HG03025 (cell line): ENCODE results near the gene UMODL1.

Experiments
- ATAC-seq: cut with Tn5 transposase; IDR thresholded peaks from one replicate; pipeline ENCODE4 v1.9.1; 2021; ENCODE audit warnings: mild to moderate bottlenecking, moderate library complexity; ENCODE audit not compliant: unreplicated experiment, low FRiP score

UMODL1 gene

DNA sequence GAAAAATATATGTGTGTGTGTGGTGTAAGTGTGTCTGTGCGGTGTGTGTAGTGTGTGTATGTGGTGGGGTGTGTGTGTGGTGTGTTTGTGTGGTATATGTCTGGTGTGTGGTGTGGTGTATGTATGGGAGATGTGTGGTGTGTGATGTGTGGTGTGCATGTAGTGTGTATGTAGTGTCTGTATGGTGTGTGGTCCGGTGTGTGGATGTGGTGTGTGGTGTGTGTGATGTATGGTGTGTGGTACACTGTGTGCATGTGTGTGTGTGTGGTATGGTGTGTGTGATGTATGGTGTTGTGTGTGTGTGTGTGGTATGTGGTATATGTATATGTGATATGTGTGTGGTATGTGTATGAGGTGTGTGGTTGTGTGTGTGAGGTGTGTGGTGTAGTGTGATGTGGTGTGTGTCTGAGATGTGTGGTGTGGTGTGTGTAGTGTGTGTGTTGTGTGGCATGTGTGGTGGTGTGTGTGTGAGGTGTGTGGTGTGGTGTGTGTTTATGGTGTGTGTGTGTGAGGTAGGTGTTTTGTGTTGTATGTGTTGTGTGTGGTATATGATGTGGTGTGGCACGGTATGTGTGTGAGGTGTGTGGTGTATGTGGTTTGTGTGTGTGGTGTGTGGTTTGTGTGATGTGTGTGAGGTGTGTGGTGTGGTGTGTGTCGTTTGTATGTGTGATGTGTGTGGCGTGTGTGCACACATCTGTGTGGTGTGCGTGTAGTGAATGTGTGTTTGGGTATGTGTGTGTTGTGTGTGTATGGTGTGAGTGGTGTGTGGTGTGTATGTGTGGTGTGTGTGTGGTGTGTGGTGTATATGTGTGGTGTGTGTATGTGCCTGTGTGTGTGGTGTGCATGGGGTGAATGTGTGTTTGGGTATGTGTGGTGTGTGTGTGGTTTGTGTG, 112.5 kb downstream of the UMODL1 start:
- ATAC-seq, result no peak

DNA sequence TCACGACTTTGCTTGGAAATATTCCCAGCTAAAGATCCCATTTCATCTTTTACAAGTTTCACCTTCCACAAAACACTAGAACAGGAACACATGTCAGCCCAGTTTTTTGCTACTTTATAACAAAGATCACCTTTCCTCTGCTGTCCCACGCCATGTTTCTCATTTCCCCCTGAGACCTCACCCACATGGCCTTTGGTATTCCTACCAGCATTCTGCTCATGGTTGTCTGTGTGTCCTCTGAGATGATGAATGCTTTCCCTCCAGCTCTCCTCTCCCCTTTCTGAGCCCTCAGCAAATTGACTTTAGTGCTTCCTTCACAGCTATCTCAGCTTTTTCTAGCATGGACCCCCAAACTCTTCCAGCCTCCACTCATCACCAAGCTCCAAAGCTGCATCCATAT, 115.5 kb downstream of the UMODL1 start:
- ATAC-seq, result no peak

GRCh38 chr21:42187976-42188653, 117.0 kb downstream of the UMODL1 start:
- ATAC-seq, result peak; percentile 94

GRCh38 chr21:42188663-42189062, 117.5 kb downstream of the UMODL1 start:
- no peak for ATAC-seq

DNA sequence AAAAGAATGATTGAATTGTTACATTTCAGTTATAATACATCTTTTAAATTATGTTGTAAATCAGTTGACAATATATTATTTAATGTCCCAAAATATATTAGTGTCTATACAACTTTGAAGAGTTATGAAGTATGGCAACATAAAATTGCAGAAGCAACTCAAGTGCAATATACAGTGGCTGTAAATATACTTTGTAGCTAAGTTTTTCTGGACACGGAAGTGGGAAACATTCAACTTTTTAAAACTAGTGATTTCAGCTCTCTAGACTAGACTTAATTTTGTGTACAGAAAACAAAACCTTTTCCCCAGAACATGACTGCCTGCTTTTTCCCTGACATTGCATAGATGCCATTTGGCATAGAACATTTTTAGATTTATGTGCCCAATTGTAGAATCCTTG, 118.3 kb downstream of the UMODL1 start:
- ATAC-seq, result no peak

DNA sequence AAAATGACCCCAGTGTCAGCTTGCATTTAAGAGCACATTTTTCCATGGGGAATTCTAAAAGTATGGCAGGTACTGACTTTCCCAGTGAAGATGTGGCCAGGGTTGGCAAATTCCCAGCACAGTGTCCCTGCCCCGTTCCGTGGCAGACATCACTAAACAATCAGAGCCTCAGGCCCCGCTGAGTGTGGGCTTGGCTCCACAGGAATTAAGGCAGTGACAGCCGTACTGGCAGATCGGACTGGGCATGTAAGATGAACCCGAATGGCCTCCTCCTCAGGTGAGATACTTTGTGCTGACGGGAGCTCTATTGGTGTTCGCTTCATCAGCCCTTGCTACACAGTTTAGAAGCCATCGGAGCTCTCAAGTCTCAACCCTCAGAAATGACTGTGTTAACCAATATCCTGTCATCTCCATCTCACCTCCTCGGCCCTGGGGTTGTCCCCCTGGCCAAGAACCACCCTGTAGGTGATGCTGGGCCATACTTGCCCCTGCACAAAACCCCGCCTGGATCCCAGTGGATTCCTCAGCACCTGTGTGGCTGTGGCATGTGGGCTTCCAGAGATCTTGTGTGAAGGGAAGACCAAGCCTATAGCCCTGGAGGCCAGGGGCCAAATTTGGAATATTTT, 118.9 kb downstream of the UMODL1 start:
- no peak for ATAC-seq

- ATAC-seq, result no peak
Measured at GRCh38 chr21:42190486-42190863, 119.4 kb downstream of the UMODL1 start.

DNA sequence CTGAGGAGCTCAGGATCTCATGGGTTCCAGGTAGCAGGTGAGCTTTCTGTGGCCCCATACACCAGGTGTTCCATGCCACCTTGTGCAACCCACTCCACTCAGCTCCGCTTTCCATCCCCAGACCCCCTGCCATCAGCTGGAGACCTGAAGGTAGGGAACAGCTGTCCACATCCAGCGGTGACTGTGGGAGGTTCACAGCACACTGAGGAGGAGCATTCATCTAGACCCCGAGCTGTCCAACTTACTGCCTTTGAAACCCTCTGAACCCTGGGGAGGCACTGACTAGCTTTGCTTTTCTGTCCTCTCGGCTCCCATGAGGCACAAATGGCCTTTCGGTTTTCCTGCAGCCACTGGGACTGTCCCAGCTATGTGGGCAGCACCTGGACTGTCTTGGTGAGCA, 119.9 kb downstream of the UMODL1 start:
- no peak for ATAC-seq

DNA sequence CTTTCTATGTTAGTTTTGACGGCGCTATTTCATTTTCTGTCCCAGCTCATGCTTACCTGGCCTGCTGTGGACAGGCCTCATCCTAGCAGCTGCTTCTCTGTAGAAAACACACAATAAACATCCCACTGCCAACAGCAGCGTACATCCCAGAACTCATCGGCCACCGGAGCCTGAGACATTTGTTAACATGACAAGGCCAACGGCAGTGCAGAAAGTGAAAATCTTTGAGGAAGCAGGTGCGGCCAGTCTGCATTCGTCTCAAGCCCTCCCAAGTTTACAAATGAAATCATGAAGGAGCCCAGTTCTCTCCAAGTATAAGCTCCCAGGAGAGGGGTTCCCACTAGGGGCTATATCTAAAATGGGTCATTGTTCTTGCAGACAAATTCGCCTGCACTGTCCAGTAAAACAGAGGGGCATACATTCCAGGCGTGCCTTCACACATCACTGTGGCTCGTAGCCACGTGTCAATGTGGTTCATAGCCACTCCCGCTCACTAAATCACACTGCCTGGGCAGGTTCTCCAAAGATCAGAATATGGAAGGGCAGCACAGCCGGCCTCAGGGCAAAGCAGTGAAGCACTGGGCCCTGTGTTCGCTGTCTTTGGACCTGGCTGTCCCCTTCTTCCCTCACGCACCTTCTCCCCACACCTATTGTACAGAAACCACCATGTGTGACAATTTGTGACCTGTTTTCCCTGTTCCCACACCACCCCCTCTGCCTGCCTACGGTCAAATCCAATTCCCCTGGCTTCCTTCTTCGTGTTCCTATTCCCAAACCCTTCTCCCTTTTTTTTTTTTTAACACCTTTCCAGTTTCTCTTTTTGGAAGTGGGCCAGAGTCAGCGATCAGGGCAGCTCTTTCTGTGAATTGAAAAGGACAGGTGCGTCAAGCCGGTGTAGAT, 120.8 kb downstream of the UMODL1 start:
- no peak for ATAC-seq
